HCT116 (cell line): ENCODE data around the gene NDUFC2. TPM values are rescaled to one million over a fixed set of nuclear protein-coding genes. Genes with fewer than 3 reads are reported as not detected.

Experiments
- ATAC-seq: fragments of 200-7000 bp; cut with Tn5 transposase; 2 replicates; pipeline ENCODE4 v1.9.1; 2020; ENCODE audit warnings: mild to moderate bottlenecking, moderate library complexity
- BruUV-seq: library from RNA; stranded (reverse); fragments of 400-500 nt; replicated peaks from 2 replicates; lab custom pipeline; 2021; lab: Mats Ljungman, UMichigan
- CTCF ChIA-PET: fragments of 300-600 bp; sonication (Branson Sonifier 250); formaldehyde crosslinking; loops from one replicate; lab custom pipeline; 2021; ENCODE audit warnings: antibody characterized with exemption; lab: Charles Lee
- POLR2A ChIA-PET: fragments of 300-600, 350-600 bp; sonication (Branson Sonifier 250); formaldehyde crosslinking; loops from one replicate; lab custom pipeline; 2021; ENCODE audit warnings: antibody characterized with exemption; lab: Charles Lee
- RAD21 ChIA-PET, 2 experiments: fragments of 300-600 bp; sonication (Branson Sonifier 250); formaldehyde crosslinking; loops; one replicate each; lab custom pipeline; 2023; ENCODE audit warnings: low total read pairs in 2 of 2; ENCODE audit not compliant: uncharacterized antibody in 2 of 2, unreplicated experiment in 2 of 2, low non-redundant PET in 1 of 2; lab: Charles Lee
- DNase-seq: peaks from one replicate; pipeline ENCODE4 v3.0.0-alpha.2; 2010; ENCODE audit warnings: low read depth, low spot score
- H2AFZ ChIP-seq: fragments of 200-600 bp; shearing (Covaris generic), sonication (generic); 2 replicates; pipeline ENCODE4 v1.6.1; 2017; ENCODE audit warnings: low read depth, mixed run types, mixed read lengths, antibody characterized with exemption, low read length; ENCODE audit not compliant: poor library complexity, severe bottlenecking
- H3K27ac ChIP-seq: 2 replicates; pipeline ENCODE4 v1.5.1; 2012; ENCODE audit warnings: low read depth, low read length
- H3K27me3 ChIP-seq: fragments of 200-600 bp; sonication (generic); 2 replicates; pipeline ENCODE4 v1.6.1; 2016; ENCODE audit warnings: mixed run types, low read length, mixed read lengths; ENCODE audit not compliant: insufficient read depth
- H3K36me3 ChIP-seq, 2 experiments: fragments of 200-500 bp in 1 of 2; fragments of 200-600 bp in 1 of 2; sonication (Bioruptor generic) in 1 of 2; sonication (generic) in 1 of 2; 2 replicates each; pipeline versions ENCODE4 v1.5.1 to v1.6.1; 2014 to 2016; ENCODE audit warnings: low read length in 2 of 2, inconsistent platforms in 1 of 2, mixed read lengths in 1 of 2, mixed run types in 1 of 2; ENCODE audit not compliant: insufficient read depth in 2 of 2, control insufficient read depth in 1 of 2
- H3K4me1 ChIP-seq, 2 experiments: fragments of 200-600 bp in 1 of 2; sonication (generic) in 1 of 2; 2 replicates each; pipeline versions ENCODE4 v1.5.1 to v1.6.1; 2012 to 2017; ENCODE audit warnings: low read length in 2 of 2, inconsistent platforms in 1 of 2, mild to moderate bottlenecking in 1 of 2, mixed read lengths in 1 of 2, mixed run types in 1 of 2, moderate library complexity in 1 of 2; ENCODE audit not compliant: insufficient read depth in 2 of 2, control insufficient read depth in 1 of 2
- H3K4me2 ChIP-seq: fragments of 200-600 bp; sonication (generic); 2 replicates; pipeline ENCODE4 v1.6.1; 2017; ENCODE audit warnings: mixed run types, low read length, mixed read lengths
- H3K4me3 ChIP-seq, 2 experiments: fragments of 200-600 bp in 1 of 2; sonication (generic) in 1 of 2; replicated peaks in 1 of 2; 2 replicates each; pipeline ENCODE4 v1.5.1; 2011 to 2016; ENCODE audit warnings: low read length in 2 of 2, control low read depth in 1 of 2, low read depth in 1 of 2, mild to moderate bottlenecking in 1 of 2, mixed read lengths in 1 of 2, mixed run types in 1 of 2
- H3K79me2 ChIP-seq: fragments of 200-600 bp; sonication (generic); 2 replicates; pipeline ENCODE4 v1.6.1; 2017; ENCODE audit warnings: mild to moderate bottlenecking, mixed run types, low read length, moderate library complexity, mixed read lengths; ENCODE audit not compliant: insufficient read depth
- H3K9ac ChIP-seq: fragments of 200-600 bp; sonication (generic); 2 replicates; pipeline ENCODE4 v1.6.1; 2016; ENCODE audit warnings: low read length, mixed read lengths
- H3K9me2 ChIP-seq: fragments of 200-600 bp; sonication (generic), shearing (Covaris generic); 2 replicates; pipeline ENCODE4 v1.6.1; 2017; ENCODE audit warnings: mixed run types, mild to moderate bottlenecking, moderate library complexity; ENCODE audit not compliant: insufficient read depth
- H3K9me3 ChIP-seq, 2 experiments: fragments of 200-500 bp in 1 of 2; fragments of 200-600 bp in 1 of 2; sonication (Bioruptor generic) in 1 of 2; sonication (generic) in 1 of 2; 2 replicates each; pipeline ENCODE4 v1.6.1; 2014 to 2017; ENCODE audit warnings: low read length in 2 of 2, mixed read lengths in 2 of 2, inconsistent platforms in 1 of 2, low read depth in 1 of 2, mild to moderate bottlenecking in 1 of 2, mixed run types in 1 of 2, moderate library complexity in 1 of 2; ENCODE audit not compliant: control insufficient read depth in 1 of 2, insufficient read depth in 1 of 2
- H4K20me1 ChIP-seq: fragments of 200-600 bp; sonication (generic), shearing (Covaris generic); 2 replicates; pipeline ENCODE4 v1.6.1; 2017; ENCODE audit warnings: mixed run types, mild to moderate bottlenecking, moderate library complexity; ENCODE audit not compliant: insufficient read depth
- CBX3 ChIP-seq: IDR thresholded peaks from 2 replicates; pipeline ENCODE4 v1.6.1; 2012; ENCODE audit warnings: low read depth
- CEBPB ChIP-seq: IDR thresholded peaks from 2 replicates; pipeline ENCODE4 v1.6.1; 2012; ENCODE audit warnings: low read depth
- CTCF ChIP-seq, 3 experiments: fragments of 200-600 bp in 1 of 3; sonication (generic) in 1 of 3; IDR thresholded peaks in 2 of 3; conservative IDR thresholded peaks in 1 of 3; 2 replicates each; pipeline ENCODE4 v1.5.1; 2012 to 2017; ENCODE audit warnings: low read depth in 2 of 3, low read length in 2 of 3, antibody characterized with exemption in 1 of 3, borderline replicate concordance in 1 of 3, control low read depth in 1 of 3, mild to moderate bottlenecking in 1 of 3, mixed read lengths in 1 of 3, mixed run types in 1 of 3, moderate library complexity in 1 of 3; ENCODE audit not compliant: insufficient read depth in 1 of 3
- EGR1 ChIP-seq: IDR thresholded peaks from 2 replicates; pipeline ENCODE4 v1.6.1; 2012; ENCODE audit warnings: low read depth
- EZH2phosphoT487 ChIP-seq: fragments of 200-600 bp; IDR thresholded peaks from 2 replicates; pipeline ENCODE4 v1.6.1; 2018; ENCODE audit warnings: antibody characterized with exemption, borderline replicate concordance
- JUND ChIP-seq: IDR thresholded peaks from 2 replicates; pipeline ENCODE4 v1.6.1; 2012
- MAX ChIP-seq: IDR thresholded peaks from 2 replicates; pipeline ENCODE4 v1.6.1; 2012
- POLR2A ChIP-seq: IDR thresholded peaks from 2 replicates; pipeline ENCODE4 v1.7.0; 2011; ENCODE audit warnings: borderline replicate concordance; ENCODE audit not compliant: insufficient read depth, insufficient read length; ENCODE audit errors: extremely low read depth
- POLR2AphosphoS5 ChIP-seq: IDR thresholded peaks from 2 replicates; pipeline ENCODE4 v1.6.1; 2011; ENCODE audit warnings: mild to moderate bottlenecking, low read depth, low read length, moderate library complexity
- RAD21 ChIP-seq: IDR thresholded peaks from 2 replicates; pipeline ENCODE4 v1.6.1; 2012; ENCODE audit warnings: low read depth, mild to moderate bottlenecking
- SP1 ChIP-seq: IDR thresholded peaks from 2 replicates; pipeline ENCODE4 v1.6.1; 2012; ENCODE audit warnings: low read depth
- SRF ChIP-seq: IDR thresholded peaks from 2 replicates; pipeline ENCODE4 v1.6.1; 2012; ENCODE audit warnings: low read depth
- TCF7L2 ChIP-seq: IDR thresholded peaks from 2 replicates; pipeline ENCODE4 v1.7.0; 2011; ENCODE audit warnings: borderline replicate concordance, inconsistent platforms; ENCODE audit not compliant: insufficient read depth, insufficient read length; ENCODE audit errors: extremely low read depth
- YY1 ChIP-seq: IDR thresholded peaks from 2 replicates; pipeline ENCODE4 v1.6.1; 2011; ENCODE audit warnings: low read length, low read depth, moderate library complexity, mild to moderate bottlenecking; ENCODE audit not compliant: insufficient replicate concordance; ENCODE audit errors: extremely low read depth
- ZFX ChIP-seq: fragments of 450-650 bp; IDR thresholded peaks from 2 replicates; pipeline ENCODE4 v1.6.1; 2017
- intact Hi-C: fragments of 100-400 bp; cut with micrococcal nuclease; formaldehyde crosslinking; loops from 2 replicates; pipeline ENCODE4 v1.10.0; 2022
- total RNA-seq: library from RNA; stranded (reverse); gene quantifications from one replicate; pipeline ENCODE4 v1.2.1, GENCODE V29; 2021; ENCODE audit not compliant: unreplicated experiment

NDUFC2 gene
- total RNA-seq, 1 experiment from 2014 or later = 225 TPM

GRCh38 chr11:78071717-78072116, 7.9 kb downstream of the NDUFC2 start:
- no peaks in the 10 kb centered on the region for H3K4me1 ChIP-seq
- ChIA-PET POLR2A (no interaction called here), CTCF (no interaction called here), RAD21 (no interaction called here)
- peaks cover 15 to 19% of the 10 kb centered on the region in 2 experiments; a peak in 3 of 4 replicates for H3K36me3 ChIP-seq
- H3K79me2 ChIP-seq = peaks cover 60% of the 10 kb centered on the region
- H2AFZ ChIP-seq = no peak overlapping the region
- intact Hi-C loops = no loop called here
- H3K4me3 ChIP-seq = no peak overlapping the region
- no peaks in the 10 kb centered on the region for H4K20me1 ChIP-seq
- TF ChIP-seq POLR2AphosphoS5 (no peak), SP1 (no peak), CTCF (IDR thresholded peaks at IDR 0.05 in 2 of 3, conservative IDR thresholded peaks at IDR 0.05 in 1 of 3; ENCODE audit: borderline replicate concordance in 1 of 3, insufficient read depth in 1 of 3, low read depth in 2 of 3, low read length in 2 of 3) (no peak), RAD21 (no peak), EGR1 (no peak), POLR2A (no peak), EZH2phosphoT487 (no peak), ZFX (no peak), JUND (no peak), CBX3 (no peak), SRF (no peak), YY1 (no peak), MAX (no peak), TCF7L2 (no peak), CEBPB (no peak)
- H3K9me2 ChIP-seq = no peaks in the 10 kb centered on the region
- ATAC-seq (no peak), DNase-seq (no peak)
- H3K27me3 ChIP-seq = no peaks in the 10 kb centered on the region
- no peak overlapping the region for H3K27ac ChIP-seq
- BruUV-seq = no TSS peak
- no peaks in the 10 kb centered on the region for H3K9me3 ChIP-seq
- H3K4me2 ChIP-seq = no peak overlapping the region
- no peak overlapping the region for H3K9ac ChIP-seq
